Measurements from ENCODE around the gene TMEM156. TPM values are rescaled to one million over a fixed set of nuclear protein-coding genes. Genes with fewer than 3 reads are reported as not detected.

TMEM156 gene
- total RNA-seq, 2 donors from 2014 or later: not detected

- H3K36me3 Mint-ChIP-seq (ENCODE audit: low read depth): peaks cover 11% of the 10 kb centered on the region
- H3K27ac Mint-ChIP-seq: no peak overlapping the region
- no peaks in the 10 kb centered on the region for H3K4me1 ChIP-seq (ENCODE audit: control insufficient read depth, insufficient read depth, low read length)
- no peaks in the 10 kb centered on the region for H3K4me1 Mint-ChIP-seq
- no peak overlapping the region for H3K4me3 ChIP-seq (ENCODE audit: low read length)
- no peak overlapping the region for H3K9ac ChIP-seq (ENCODE audit: extremely low read depth, low read length, poor library complexity, severe bottlenecking)
- peaks cover 10% of the 10 kb centered on the region for H3K36me3 ChIP-seq (ENCODE audit: control insufficient read depth, insufficient read depth, low read length)
- no peaks in the 10 kb centered on the region for H3K9me3 ChIP-seq (ENCODE audit: control insufficient read depth, low read length)
- no peak for DNase-seq
- no peak overlapping the region for H3K4me3 Mint-ChIP-seq
- TF ChIP-seq CTCF (conservative IDR thresholded peaks at IDR 0.05): no peak
- no peaks in the 10 kb centered on the region for H3K9me3 Mint-ChIP-seq
- no peaks in the 10 kb centered on the region for H3K27me3 ChIP-seq (ENCODE audit: control insufficient read depth, insufficient read depth, low read length, poor library complexity, severe bottlenecking)
- no peaks in the 10 kb centered on the region for H3K27me3 Mint-ChIP-seq (ENCODE audit: insufficient read depth)
- H3K27ac ChIP-seq (ENCODE audit: low read depth, low read length): no peak overlapping the region
- 87 to 100% methylated on average over 1 to 2 of the region's 2 CpGs for WGBS, 2 experiments (ENCODE audit: insufficient coverage in 1 of 2, insufficient read length in 1 of 2)
These were observed 112.0 kb downstream of the TMEM156 start for GRCh38 chr4:38920186-38920585.

GRCh38 chr4:38919494-38919893, 112.7 kb downstream of the TMEM156 start:
- H3K36me3 Mint-ChIP-seq (ENCODE audit: low read depth): peaks cover 16% of the 10 kb centered on the region
- no peak for TF ChIP-seq CTCF (conservative IDR thresholded peaks at IDR 0.05)
- no peak for DNase-seq
- H3K36me3 ChIP-seq (ENCODE audit: control insufficient read depth, insufficient read depth, low read length): peaks cover 10% of the 10 kb centered on the region
- no peaks in the 10 kb centered on the region for H3K27me3 Mint-ChIP-seq (ENCODE audit: insufficient read depth)
- H3K4me1 Mint-ChIP-seq: no peaks in the 10 kb centered on the region
- no peaks in the 10 kb centered on the region for H3K9me3 Mint-ChIP-seq
- no peak overlapping the region for H3K27ac Mint-ChIP-seq
- 93 to 100% methylated on average over 3 of the region's 3 CpGs for WGBS, 2 experiments (ENCODE audit: insufficient coverage in 1 of 2, insufficient read length in 1 of 2)
- H3K27me3 ChIP-seq (ENCODE audit: control insufficient read depth, insufficient read depth, low read length, poor library complexity, severe bottlenecking): no peaks in the 10 kb centered on the region
- no peaks in the 10 kb centered on the region for H3K9me3 ChIP-seq (ENCODE audit: control insufficient read depth, low read length)
- H3K27ac ChIP-seq (ENCODE audit: low read depth, low read length): no peak overlapping the region
- H3K4me3 Mint-ChIP-seq: no peak overlapping the region
- H3K4me1 ChIP-seq (ENCODE audit: control insufficient read depth, insufficient read depth, low read length): no peaks in the 10 kb centered on the region
- H3K4me3 ChIP-seq (ENCODE audit: low read length): no peak overlapping the region
- no peak overlapping the region for H3K9ac ChIP-seq (ENCODE audit: extremely low read depth, low read length, poor library complexity, severe bottlenecking)

- 82 to 90% methylated on average over 6 to 8 of the region's 8 CpGs for WGBS, 2 experiments (ENCODE audit: insufficient coverage in 1 of 2, insufficient read length in 1 of 2)
- H3K27me3 Mint-ChIP-seq (ENCODE audit: insufficient read depth): no peaks in the 10 kb centered on the region
- no peak overlapping the region for H3K4me3 Mint-ChIP-seq
- no peaks in the 10 kb centered on the region for H3K4me1 ChIP-seq (ENCODE audit: control insufficient read depth, insufficient read depth, low read length)
- H3K4me3 ChIP-seq (ENCODE audit: low read length): no peak overlapping the region
- H3K9me3 Mint-ChIP-seq: no peaks in the 10 kb centered on the region
- no peaks in the 10 kb centered on the region for H3K9me3 ChIP-seq (ENCODE audit: control insufficient read depth, low read length)
- peaks cover 19% of the 10 kb centered on the region for H3K36me3 Mint-ChIP-seq (ENCODE audit: low read depth)
- H3K27me3 ChIP-seq (ENCODE audit: control insufficient read depth, insufficient read depth, low read length, poor library complexity, severe bottlenecking): no peaks in the 10 kb centered on the region
- H3K27ac Mint-ChIP-seq: no peak overlapping the region
- no peak overlapping the region for H3K9ac ChIP-seq (ENCODE audit: extremely low read depth, low read length, poor library complexity, severe bottlenecking)
- H3K27ac ChIP-seq (ENCODE audit: low read depth, low read length): no peak overlapping the region
- no peak for TF ChIP-seq CTCF (conservative IDR thresholded peaks at IDR 0.05)
- H3K36me3 ChIP-seq (ENCODE audit: control insufficient read depth, insufficient read depth, low read length): peaks cover 7% of the 10 kb centered on the region
- no peaks in the 10 kb centered on the region for H3K4me1 Mint-ChIP-seq
- DNase-seq: no peak
These were observed 114.7 kb downstream of the TMEM156 start for GRCh38 chr4:38917481-38918025.

Other genes with a start within 250 kb of the TMEM156 start
- gene TLR10, start 249.4 kb downstream of the TMEM156 start, total RNA-seq: not detected
- under 1 TPM in 1 of 2 donors, not detected in 1; 0.09 TPM for gene TLR1, start 227.6 kb downstream of the TMEM156 start, total RNA-seq
- under 1 TPM; 0.13 to 0.53 TPM for gene TLR6, start 175.6 kb downstream of the TMEM156 start, total RNA-seq
- 10 to 100 TPM; 19.3 to 39.3 TPM for gene FAM114A1, start 164.6 kb downstream of the TMEM156 start, total RNA-seq
- gene KLHL5, start 29.8 kb upstream of the TMEM156 start, total RNA-seq: 10 to 100 TPM; 25.1 to 41.1 TPM
- 10 to 100 TPM; 51.9 to 60.2 TPM for gene WDR19, start 150.1 kb upstream of the TMEM156 start, total RNA-seq

Measured in endodermal cell (in vitro differentiated cells).